Lower leg skin (tissue), 4 donors: Measurements from ENCODE around the gene ULK1. TPM values are rescaled to one million over a fixed set of nuclear protein-coding genes. Genes with fewer than 3 reads are reported as not detected.
A peak's percentile ranks its signal among the peaks of the same experiment; 100 is the strongest.

Experiments used
- DNase-seq, 2 donors: peaks; one replicate each; pipeline ENCODE4 v3.0.0-alpha.2; 2019; ENCODE audit warnings: low spot score in 2 of 2
- H3K4me3 ChIP-seq: fragments of 200-600 bp; sonication (generic); 2 replicates; pipeline ENCODE4 v1.5.1; 2017; ENCODE audit warnings: mild to moderate bottlenecking, low read depth; ENCODE audit not compliant: poor library complexity, severe bottlenecking
- POLR2A ChIP-seq, 2 donors: fragments of 450-650 bp; IDR thresholded peaks; one replicate each; pipeline ENCODE4 v1.6.1; 2016 to 2017; ENCODE audit warnings: antibody characterized with exemption in 2 of 2, mild to moderate bottlenecking in 1 of 2, moderate library complexity in 1 of 2
- WGBS, 2 donors: methylation state at CpG; one replicate each; pipeline ENCODE4 v1.1.5; 2018; 5-methylcytosine and 5-hydroxymethylcytosine counted together
- intact Hi-C: fragments of 100-400 bp; cut with DNase I; formaldehyde crosslinking; loops from one replicate; pipeline ENCODE4 v1.15.0; 2023; ENCODE audit warnings: low total_unique reads
- total RNA-seq, 4 donors: library from RNA; depleted of rRNA; stranded (reverse); fragments of >200 nt; gene quantifications; one replicate each; pipeline ENCODE4 v1.1.0, GENCODE V29; 2016
- TF ChIP-seq, protein P1 (sequence below), 3 donors: fragments of 450-650 bp; IDR thresholded peaks; one replicate each; pipeline ENCODE4 v1.5.1; 2016; ENCODE audit warnings: antibody characterized with exemption in 3 of 3, mild to moderate bottlenecking in 3 of 3, moderate library complexity in 2 of 3

ULK1 gene
- total RNA-seq, 4 donors from 2014 or later = 42.8 to 117 (median 46.1) TPM

DNA sequence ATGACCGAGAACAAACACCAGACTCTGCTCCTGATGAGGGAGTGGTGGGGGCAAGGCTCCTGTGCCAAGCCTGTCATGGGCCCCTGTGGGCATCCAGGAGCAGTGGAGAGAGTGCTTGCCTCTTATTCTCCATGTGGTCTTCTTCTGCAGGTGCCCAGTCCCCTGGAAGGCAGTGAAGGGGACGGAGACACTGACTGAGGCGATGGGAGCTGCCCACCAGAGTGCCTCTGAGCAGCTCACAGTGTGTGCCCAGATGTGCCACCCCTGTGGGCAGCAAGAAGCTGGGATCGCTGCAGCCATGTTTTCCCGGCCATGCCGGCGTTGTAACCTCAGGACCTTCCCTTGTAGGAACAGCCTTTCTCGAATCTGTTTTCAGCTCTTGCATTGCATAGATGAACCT lies 49.0 kb downstream of the ULK1 start:
- H3K4me3 ChIP-seq = no peak overlapping the region
- no peak for TF ChIP-seq POLR2A (IDR thresholded peaks at IDR 0.05)
- TF ChIP-seq, protein P1, sequence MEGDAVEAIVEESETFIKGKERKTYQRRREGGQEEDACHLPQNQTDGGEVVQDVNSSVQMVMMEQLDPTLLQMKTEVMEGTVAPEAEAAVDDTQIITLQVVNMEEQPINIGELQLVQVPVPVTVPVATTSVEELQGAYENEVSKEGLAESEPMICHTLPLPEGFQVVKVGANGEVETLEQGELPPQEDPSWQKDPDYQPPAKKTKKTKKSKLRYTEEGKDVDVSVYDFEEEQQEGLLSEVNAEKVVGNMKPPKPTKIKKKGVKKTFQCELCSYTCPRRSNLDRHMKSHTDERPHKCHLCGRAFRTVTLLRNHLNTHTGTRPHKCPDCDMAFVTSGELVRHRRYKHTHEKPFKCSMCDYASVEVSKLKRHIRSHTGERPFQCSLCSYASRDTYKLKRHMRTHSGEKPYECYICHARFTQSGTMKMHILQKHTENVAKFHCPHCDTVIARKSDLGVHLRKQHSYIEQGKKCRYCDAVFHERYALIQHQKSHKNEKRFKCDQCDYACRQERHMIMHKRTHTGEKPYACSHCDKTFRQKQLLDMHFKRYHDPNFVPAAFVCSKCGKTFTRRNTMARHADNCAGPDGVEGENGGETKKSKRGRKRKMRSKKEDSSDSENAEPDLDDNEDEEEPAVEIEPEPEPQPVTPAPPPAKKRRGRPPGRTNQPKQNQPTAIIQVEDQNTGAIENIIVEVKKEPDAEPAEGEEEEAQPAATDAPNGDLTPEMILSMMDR (IDR thresholded peaks at IDR 0.05) = no peak
- 89 to 96% methylated on average over 8 of the region's 8 CpGs for WGBS, 2 donors
- DNase-seq = peak in 1 of 2 donors; percentile 53
- intact Hi-C loops = no loop called here

DNA sequence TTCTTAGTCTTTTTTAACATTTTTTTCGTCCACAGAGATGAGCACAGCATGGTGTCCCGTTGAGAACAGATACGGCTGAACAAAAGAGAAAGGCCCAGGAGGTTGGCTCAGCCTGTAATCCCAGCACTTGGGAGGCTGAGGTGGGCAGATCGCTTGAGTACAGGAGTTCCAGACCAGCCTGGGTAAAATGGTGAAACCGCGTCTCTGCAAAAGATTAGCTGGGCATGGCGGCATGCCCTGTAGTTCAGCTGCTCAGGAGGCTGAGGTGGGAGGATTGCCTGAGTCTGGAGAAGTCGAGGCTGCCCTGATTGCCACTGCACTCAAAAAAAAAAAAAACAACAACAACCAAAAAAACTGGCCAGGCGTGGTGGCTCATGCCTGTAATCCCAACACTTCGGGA lies 49.5 kb downstream of the ULK1 start:
- TF ChIP-seq, protein P1 (IDR thresholded peaks at IDR 0.05) = no peak
- no peak for TF ChIP-seq POLR2A (IDR thresholded peaks at IDR 0.05)
- peak; percentile 2 to 17 for DNase-seq
- no peak overlapping the region for H3K4me3 ChIP-seq
- intact Hi-C loops = no loop called here
- 95 to 98% methylated on average over 10 of the region's 10 CpGs for WGBS, 2 donors

DNA sequence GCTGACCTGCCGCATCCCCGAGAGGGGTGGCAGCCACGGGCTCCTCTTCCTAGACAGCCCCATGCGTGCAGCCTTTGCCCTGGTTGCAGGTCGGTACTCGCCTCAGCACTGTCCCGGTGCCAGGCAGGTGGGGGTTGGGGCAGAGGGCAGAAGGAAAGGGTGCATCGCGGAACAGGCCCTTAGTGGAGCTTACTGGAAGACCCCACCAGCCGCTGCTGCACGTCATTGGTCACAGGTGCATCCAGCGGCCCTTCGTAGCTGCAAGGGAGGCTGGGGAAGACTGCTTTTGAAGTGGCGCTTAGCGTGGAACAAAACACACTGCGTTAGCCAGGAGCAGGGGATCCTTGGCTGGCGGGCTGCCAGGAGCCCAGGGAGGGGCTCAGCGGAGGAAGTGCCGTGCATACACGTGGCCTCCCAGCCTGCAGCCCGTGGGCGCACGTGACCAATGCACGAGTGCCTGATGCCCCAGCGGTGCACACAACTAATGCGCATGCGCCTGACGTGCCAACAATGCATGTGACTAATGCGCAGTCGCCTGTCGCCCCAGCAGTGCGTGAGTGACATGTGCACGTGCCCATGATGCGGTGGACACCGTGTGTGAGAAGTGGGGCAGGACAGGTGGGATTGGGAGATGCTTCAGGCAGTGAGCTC lies 50.3 kb downstream of the ULK1 start:
- no peak overlapping the region for H3K4me3 ChIP-seq
- intact Hi-C loops = no loop called here
- TF ChIP-seq, protein P1 (IDR thresholded peaks at IDR 0.05) = no peak
- no peak for TF ChIP-seq POLR2A (IDR thresholded peaks at IDR 0.05)
- 91 to 93% methylated on average over 35 of the region's 35 CpGs for WGBS, 2 donors
- peak in 1 of 2 donors; percentile 74 for DNase-seq

DNA sequence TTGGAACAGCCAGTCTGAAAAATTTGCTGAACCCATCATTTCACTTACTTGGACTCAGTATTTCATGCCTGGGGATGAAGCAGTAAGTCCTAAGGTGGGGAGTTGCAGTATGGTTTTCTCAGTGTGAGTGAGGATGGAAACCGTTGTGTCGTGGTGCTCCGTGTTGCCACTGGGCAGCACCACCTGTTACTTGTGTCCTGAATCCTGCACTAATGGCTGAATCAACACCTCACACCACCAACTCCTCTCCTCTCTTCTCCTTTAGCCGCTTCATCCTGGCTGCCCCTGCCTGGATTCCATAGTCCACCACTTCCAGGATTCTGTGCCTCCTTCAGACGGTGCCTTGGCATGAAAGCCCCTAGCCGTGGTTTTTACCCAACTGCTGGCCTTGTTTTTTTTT lies 52.3 kb downstream of the ULK1 start:
- 69 to 78% methylated on average over 6 of the region's 6 CpGs for WGBS, 2 donors
- DNase-seq = peak in 1 of 2 donors; percentile 36
- no peak overlapping the region for H3K4me3 ChIP-seq
- intact Hi-C loops = no loop called here
- TF ChIP-seq, protein P1 (IDR thresholded peaks at IDR 0.05) = no peak
- no peak for TF ChIP-seq POLR2A (IDR thresholded peaks at IDR 0.05)

DNA sequence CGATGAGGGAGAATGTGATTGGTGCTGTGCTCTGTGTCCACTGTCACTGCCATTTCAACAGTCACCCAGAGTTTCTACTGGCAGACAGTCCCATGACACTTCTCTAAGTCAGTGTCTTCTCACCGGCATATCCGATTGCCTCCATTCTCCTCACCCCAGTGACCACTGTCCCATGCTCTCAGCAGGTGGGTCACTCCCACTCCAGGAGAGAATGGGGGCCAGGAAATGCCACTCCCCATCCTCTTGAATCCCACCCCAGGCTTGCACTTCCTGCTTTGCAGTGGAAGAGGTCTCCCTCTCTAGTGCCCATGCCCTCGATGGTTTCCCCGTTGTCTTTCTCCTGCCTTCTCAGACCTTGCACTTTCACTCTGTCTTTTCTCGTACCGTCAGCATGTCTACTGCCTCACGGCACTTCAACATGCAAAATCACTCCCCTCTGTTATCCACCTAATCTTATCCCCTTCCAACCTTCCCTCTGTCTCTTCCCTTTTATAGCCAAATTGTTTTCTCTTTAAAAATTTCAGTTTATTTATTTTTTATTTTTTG lies 53.1 kb downstream of the ULK1 start:
- intact Hi-C loops = no loop called here
- 48 to 58% methylated on average over 8 of the region's 8 CpGs for WGBS, 2 donors
- no peak for TF ChIP-seq POLR2A (IDR thresholded peaks at IDR 0.05)
- TF ChIP-seq, protein P1 (IDR thresholded peaks at IDR 0.05) = no peak
- peak in 1 of 2 donors; percentile 71 for DNase-seq
- H3K4me3 ChIP-seq = no peak overlapping the region
